ACC112 (cell line): ENCODE results near the gene NFIB.

Source experiments
- H2AFZ ChIP-seq: fragments of 200-600 bp; sonication (generic); one replicate; pipeline ENCODE4 v1.6.0; 2017; ENCODE audit warnings: antibody characterized with exemption, low read length; ENCODE audit not compliant: unreplicated experiment
- H3K27ac ChIP-seq: fragments of 200-600 bp; sonication (generic); 2 replicates; pipeline ENCODE4 v1.5.1; 2014; ENCODE audit warnings: low read depth, mild to moderate bottlenecking, antibody characterized with exemption, low read length, moderate library complexity
- H3K27me3 ChIP-seq: fragments of 200-600 bp; sonication (generic); 2 replicates; pipeline ENCODE4 v1.6.1; 2014; ENCODE audit warnings: mild to moderate bottlenecking, antibody characterized with exemption, low read length, moderate library complexity, mixed read lengths; ENCODE audit not compliant: insufficient read depth
- H3K36me3 ChIP-seq: fragments of 200-600 bp; sonication (generic); 2 replicates; pipeline ENCODE4 v1.6.1; 2016; ENCODE audit warnings: mild to moderate bottlenecking, antibody characterized with exemption, low read length, moderate library complexity, mixed read lengths; ENCODE audit not compliant: insufficient read depth
- H3K4me1 ChIP-seq: fragments of 200-600 bp; sonication (generic); one replicate; pipeline ENCODE4 v1.6.1; 2016; ENCODE audit warnings: low read length, mixed read lengths; ENCODE audit not compliant: insufficient read depth, unreplicated experiment, control insufficient read depth
- H3K4me3 ChIP-seq: fragments of 200-600 bp; sonication (generic); 2 replicates; pipeline ENCODE4 v1.5.1; 2014; ENCODE audit warnings: mild to moderate bottlenecking, low read depth, low read length
- H3K79me2 ChIP-seq: fragments of 200-600 bp; sonication (generic); one replicate; pipeline ENCODE4 v1.6.0; 2016; ENCODE audit warnings: low read length; ENCODE audit not compliant: control insufficient read depth, unreplicated experiment, insufficient read depth

NFIB gene

DNA sequence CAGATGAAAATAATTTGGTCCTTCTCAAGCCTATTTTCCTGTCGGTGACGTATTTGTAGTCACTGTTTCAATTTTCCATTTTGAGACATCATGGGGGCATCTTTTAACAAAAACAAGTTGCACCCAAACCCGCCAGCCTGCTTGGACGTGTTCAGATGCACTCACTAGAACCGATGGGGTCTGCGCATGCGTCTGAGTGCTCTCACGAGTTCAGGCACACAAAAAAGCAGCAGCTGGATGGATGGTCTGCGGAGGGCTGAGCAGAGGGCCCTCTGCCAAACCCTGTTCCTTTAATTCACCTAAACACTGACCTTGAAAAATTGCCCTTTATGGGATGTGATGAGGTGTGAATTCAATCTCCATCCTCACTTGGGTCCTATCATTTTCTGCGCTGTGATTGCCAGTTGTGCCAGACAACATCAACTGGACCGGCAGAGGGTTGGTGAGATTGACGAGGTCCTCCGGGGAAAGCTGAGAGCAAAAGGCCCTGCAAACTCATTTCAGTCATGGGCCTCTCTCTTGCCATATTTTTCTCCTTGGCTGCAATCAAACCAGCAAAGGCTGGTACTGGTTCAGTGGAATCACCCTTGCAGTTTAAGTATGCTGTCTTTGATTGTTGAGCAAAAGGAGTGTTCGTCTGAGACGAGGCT is 251.9 kb downstream of the NFIB start:
- Histone ChIP-seq H3K4me1 (peaks cover 6% of the 10 kb centered on the region), H3K27ac (no peak overlapping the region; the same call in 1 of the 2 replicates), H3K36me3 (no peaks in the 10 kb centered on the region), H3K79me2 (no peaks in the 10 kb centered on the region), H2AFZ (peak overlapping the region; percentile 53), H3K27me3 (no peaks in the 10 kb centered on the region), H3K4me3 (no peak overlapping the region)

GRCh38 chr9:14058325-14058688 is 255.6 kb downstream of the NFIB start:
- no peaks in the 10 kb centered on the region for H3K79me2 ChIP-seq
- H2AFZ ChIP-seq, result no peak overlapping the region
- no peak overlapping the region for H3K4me3 ChIP-seq
- peaks cover 6% of the 10 kb centered on the region for H3K4me1 ChIP-seq
- H3K36me3 ChIP-seq, result no peaks in the 10 kb centered on the region
- H3K27me3 ChIP-seq, result no peaks in the 10 kb centered on the region
- no peak overlapping the region for H3K27ac ChIP-seq

- H3K79me2 ChIP-seq, result no peaks in the 10 kb centered on the region
- no peak overlapping the region for H2AFZ ChIP-seq
- H3K4me3 ChIP-seq, result no peak overlapping the region
- H3K27me3 ChIP-seq, result no peaks in the 10 kb centered on the region
- H3K27ac ChIP-seq, result no peak overlapping the region
- no peaks in the 10 kb centered on the region for H3K36me3 ChIP-seq
- peaks cover 3% of the 10 kb centered on the region for H3K4me1 ChIP-seq
Measured at GRCh38 chr9:14057368-14058324, 256.3 kb downstream of the NFIB start.

- H3K79me2 ChIP-seq, result no peaks in the 10 kb centered on the region
- peaks cover 7% of the 10 kb centered on the region for H3K4me1 ChIP-seq
- H3K36me3 ChIP-seq, result no peaks in the 10 kb centered on the region
- no peak overlapping the region for H3K27ac ChIP-seq
- no peaks in the 10 kb centered on the region for H3K27me3 ChIP-seq
- no peak overlapping the region for H2AFZ ChIP-seq
- no peak overlapping the region for H3K4me3 ChIP-seq
Measured at GRCh38 chr9:14056316-14056861, 257.6 kb downstream of the NFIB start.

- Histone ChIP-seq H3K4me1 (peaks cover 13% of the 10 kb centered on the region), H3K79me2 (no peaks in the 10 kb centered on the region), H3K4me3 (no peak overlapping the region), H2AFZ (no peak overlapping the region), H3K27ac (no peak overlapping the region), H3K36me3 (no peaks in the 10 kb centered on the region), H3K27me3 (no peaks in the 10 kb centered on the region)
Measured at GRCh38 chr9:14054096-14054495, 259.8 kb downstream of the NFIB start.

DNA sequence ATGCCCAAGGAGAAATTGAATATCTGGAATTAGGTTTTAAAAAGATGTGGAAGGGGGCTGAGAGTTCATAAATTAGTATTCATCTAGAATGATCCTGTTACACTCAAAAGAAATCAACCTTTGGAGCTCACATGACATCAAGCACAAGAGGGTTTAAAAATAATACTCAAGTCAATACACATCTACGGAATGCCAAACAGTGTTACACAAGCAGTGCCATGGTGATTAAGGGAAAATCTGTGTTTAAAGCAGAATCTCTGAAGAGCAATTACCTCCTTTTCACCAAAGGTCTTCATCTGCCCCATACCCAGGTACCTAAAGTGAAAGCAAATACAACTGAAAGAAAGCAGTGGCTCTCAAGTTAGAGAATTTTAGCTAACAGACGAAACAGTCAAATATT is 261.6 kb downstream of the NFIB start:
- Histone ChIP-seq H3K27me3 (no peaks in the 10 kb centered on the region), H3K4me3 (no peak overlapping the region), H3K27ac (no peak overlapping the region), H3K36me3 (no peaks in the 10 kb centered on the region), H3K79me2 (no peaks in the 10 kb centered on the region), H3K4me1 (peaks cover 13% of the 10 kb centered on the region), H2AFZ (no peak overlapping the region)

- peaks cover 13% of the 10 kb centered on the region for H3K4me1 ChIP-seq
- no peaks in the 10 kb centered on the region for H3K79me2 ChIP-seq
- no peaks in the 10 kb centered on the region for H3K27me3 ChIP-seq
- peak overlapping the region; percentile 20; the same call in 1 of the 2 replicates for H3K27ac ChIP-seq
- H3K36me3 ChIP-seq, result no peaks in the 10 kb centered on the region
- H3K4me3 ChIP-seq, result no peak overlapping the region
- H2AFZ ChIP-seq, result no peak overlapping the region
Measured at GRCh38 chr9:14051419-14051818, 262.5 kb downstream of the NFIB start.

- Histone ChIP-seq H3K4me1 (peaks cover 7% of the 10 kb centered on the region), H3K4me3 (no peak overlapping the region), H3K79me2 (no peaks in the 10 kb centered on the region), H3K36me3 (no peaks in the 10 kb centered on the region), H2AFZ (peak overlapping the region; percentile 58), H3K27ac (no peak overlapping the region), H3K27me3 (no peaks in the 10 kb centered on the region)
Measured at GRCh38 chr9:14043483-14043882, 270.5 kb downstream of the NFIB start.

- Histone ChIP-seq H3K4me3 (no peak overlapping the region), H3K36me3 (no peaks in the 10 kb centered on the region), H3K27me3 (no peaks in the 10 kb centered on the region), H3K4me1 (no peaks in the 10 kb centered on the region), H3K79me2 (no peaks in the 10 kb centered on the region), H3K27ac (no peak overlapping the region), H2AFZ (no peak overlapping the region)
Measured at GRCh38 chr9:14037331-14037730, 276.6 kb downstream of the NFIB start.

DNA sequence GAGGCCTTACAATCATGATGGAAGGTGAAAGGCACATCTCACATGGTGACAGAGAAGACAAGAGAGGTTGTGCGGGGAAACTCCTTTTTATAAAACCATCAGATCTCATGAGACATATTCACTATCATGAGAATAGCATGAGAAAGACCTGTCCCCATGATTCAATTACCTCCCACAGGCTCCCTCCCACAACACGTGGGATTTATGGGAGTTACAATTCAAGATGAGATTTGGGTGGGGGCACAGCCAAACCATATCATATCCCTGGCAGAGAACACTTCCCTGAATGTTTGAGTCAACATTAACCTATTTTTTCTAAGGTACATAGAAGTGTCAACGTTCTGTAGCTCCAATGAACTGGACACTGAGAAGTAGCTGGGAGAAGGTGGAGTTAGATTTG is 280.9 kb downstream of the NFIB start:
- Histone ChIP-seq H3K27me3 (no peaks in the 10 kb centered on the region), H3K27ac (no peak overlapping the region), H3K36me3 (no peaks in the 10 kb centered on the region), H2AFZ (no peak overlapping the region), H3K4me1 (peaks cover 4% of the 10 kb centered on the region), H3K4me3 (no peak overlapping the region), H3K79me2 (no peaks in the 10 kb centered on the region)
